Neural progenitor cell (in vitro differentiated cells): ENCODE measurements around the gene PRLR.

Source experiments
- CTCF ChIP-seq: fragments of 200-600 bp; sonication (generic); IDR thresholded peaks from 2 replicates; pipeline ENCODE4 v1.5.1; 2017; ENCODE audit warnings: antibody characterized with exemption, mild to moderate bottlenecking
- EZH2 ChIP-seq: fragments of 200-600 bp; sonication (generic); IDR thresholded peaks from 2 replicates; pipeline ENCODE4 v1.6.1; 2017; ENCODE audit warnings: antibody characterized with exemption, mild to moderate bottlenecking, moderate library complexity

GRCh38 chr5:35061211-35061770 lies 169.0 kb downstream of the PRLR start:
- TF ChIP-seq CTCF (no peak), EZH2 (no peak)
